Uterus (tissue), 2 donors: ENCODE results near the gene GABRB1.

ENCODE experiments used
- POLR2A ChIP-seq, 2 donors: fragments of 450-650 bp; IDR thresholded peaks; one replicate each; pipeline ENCODE4 v1.6.1; 2016; ENCODE audit warnings: antibody characterized with exemption in 2 of 2, mild to moderate bottlenecking in 1 of 2, moderate library complexity in 1 of 2
- TF ChIP-seq, protein P1 (sequence below), 4 experiments: fragments of 200-600 bp in 2 of 4; fragments of 450-650 bp in 2 of 4; sonication (generic) in 2 of 4; IDR thresholded peaks; one replicate each; pipeline ENCODE4 v1.5.1; 2016 to 2019; ENCODE audit warnings: antibody characterized with exemption in 4 of 4, mild to moderate bottlenecking in 2 of 4, moderate library complexity in 1 of 4

DNA sequence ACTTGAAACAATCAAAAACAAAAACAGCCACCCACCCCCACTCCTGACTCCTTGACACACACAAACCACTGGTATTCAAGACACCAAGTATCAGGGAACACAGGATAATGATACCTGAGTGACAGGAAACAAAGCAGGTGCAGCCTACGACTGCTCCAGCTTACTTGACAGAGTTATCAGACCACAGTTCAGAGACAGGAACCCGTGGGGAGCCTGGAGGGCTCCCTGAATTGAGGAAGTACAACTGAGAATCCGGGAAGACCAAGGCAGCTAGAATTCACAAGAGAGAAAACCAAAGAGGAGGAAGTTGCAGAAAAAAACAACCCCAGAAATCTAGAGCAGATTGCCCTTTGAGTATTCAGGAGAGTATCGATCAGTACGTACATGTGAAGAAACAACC lies 411.6 kb downstream of the GABRB1 start:
- TF ChIP-seq, protein P1, sequence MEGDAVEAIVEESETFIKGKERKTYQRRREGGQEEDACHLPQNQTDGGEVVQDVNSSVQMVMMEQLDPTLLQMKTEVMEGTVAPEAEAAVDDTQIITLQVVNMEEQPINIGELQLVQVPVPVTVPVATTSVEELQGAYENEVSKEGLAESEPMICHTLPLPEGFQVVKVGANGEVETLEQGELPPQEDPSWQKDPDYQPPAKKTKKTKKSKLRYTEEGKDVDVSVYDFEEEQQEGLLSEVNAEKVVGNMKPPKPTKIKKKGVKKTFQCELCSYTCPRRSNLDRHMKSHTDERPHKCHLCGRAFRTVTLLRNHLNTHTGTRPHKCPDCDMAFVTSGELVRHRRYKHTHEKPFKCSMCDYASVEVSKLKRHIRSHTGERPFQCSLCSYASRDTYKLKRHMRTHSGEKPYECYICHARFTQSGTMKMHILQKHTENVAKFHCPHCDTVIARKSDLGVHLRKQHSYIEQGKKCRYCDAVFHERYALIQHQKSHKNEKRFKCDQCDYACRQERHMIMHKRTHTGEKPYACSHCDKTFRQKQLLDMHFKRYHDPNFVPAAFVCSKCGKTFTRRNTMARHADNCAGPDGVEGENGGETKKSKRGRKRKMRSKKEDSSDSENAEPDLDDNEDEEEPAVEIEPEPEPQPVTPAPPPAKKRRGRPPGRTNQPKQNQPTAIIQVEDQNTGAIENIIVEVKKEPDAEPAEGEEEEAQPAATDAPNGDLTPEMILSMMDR (IDR thresholded peaks at IDR 0.05): no peak
- TF ChIP-seq POLR2A (IDR thresholded peaks at IDR 0.05): no peak
